Hepatocyte (in vitro differentiated cells): Measurements from ENCODE around the gene LECT2. TPM values are rescaled to one million over a fixed set of nuclear protein-coding genes. Genes with fewer than 3 reads are reported as not detected.

ENCODE experiments used
- DNase-seq: peaks from one replicate; pipeline ENCODE4 v3.0.0-alpha.2; 2016; ENCODE audit warnings: low spot score
- H2AFZ ChIP-seq: fragments of 200-600 bp; sonication (generic); 2 replicates; pipeline ENCODE4 v1.6.0; 2016; ENCODE audit warnings: antibody characterized with exemption, mild to moderate bottlenecking
- H3K27ac ChIP-seq: fragments of 200-600 bp; sonication (generic); 2 replicates; pipeline ENCODE4 v1.5.1; 2016; ENCODE audit warnings: mild to moderate bottlenecking
- H3K27me3 ChIP-seq: fragments of 200-600 bp; sonication (generic); 2 replicates; pipeline ENCODE4 v1.6.1; 2016
- H3K36me3 ChIP-seq: fragments of 200-600 bp; sonication (generic); replicated peaks from 2 replicates; pipeline ENCODE4 v1.5.1; 2016; ENCODE audit warnings: low read depth; ENCODE audit not compliant: insufficient read depth
- H3K4me1 ChIP-seq: fragments of 200-600 bp; sonication (generic); 2 replicates; pipeline ENCODE4 v1.5.1; 2016; ENCODE audit warnings: mild to moderate bottlenecking, moderate library complexity; ENCODE audit not compliant: insufficient read depth
- H3K4me2 ChIP-seq: fragments of 200-600 bp; sonication (generic); 2 replicates; pipeline ENCODE4 v1.6.0; 2016
- H3K4me3 ChIP-seq: fragments of 200-600 bp; sonication (generic); 2 replicates; pipeline ENCODE4 v1.5.1; 2016; ENCODE audit warnings: mild to moderate bottlenecking
- H3K79me2 ChIP-seq: fragments of 200-600 bp; sonication (generic); 2 replicates; pipeline ENCODE4 v1.6.0; 2017; ENCODE audit warnings: mild to moderate bottlenecking
- H3K9me2 ChIP-seq: fragments of 200-600 bp; sonication (generic); replicated peaks from 2 replicates; pipeline ENCODE4 v1.6.0; 2017; ENCODE audit warnings: mild to moderate bottlenecking; ENCODE audit not compliant: insufficient read depth
- H3K9me3 ChIP-seq: fragments of 200-600 bp; sonication (generic); 2 replicates; pipeline ENCODE4 v1.5.1; 2016; ENCODE audit warnings: low read depth, mild to moderate bottlenecking
- H4K20me1 ChIP-seq: fragments of 200-600 bp; sonication (generic); 2 replicates; pipeline ENCODE4 v1.6.0; 2016; ENCODE audit warnings: mild to moderate bottlenecking; ENCODE audit not compliant: insufficient read depth, poor library complexity, severe bottlenecking
- CTCF ChIP-seq: fragments of 200-600 bp; sonication (generic); IDR thresholded peaks from 2 replicates; pipeline ENCODE4 v1.5.1; 2016; ENCODE audit warnings: antibody characterized with exemption, mild to moderate bottlenecking; ENCODE audit not compliant: poor library complexity
- EZH2 ChIP-seq: fragments of 200-600 bp; sonication (generic); IDR thresholded peaks from 2 replicates; pipeline ENCODE4 v1.6.1; 2016; ENCODE audit warnings: antibody characterized with exemption, mild to moderate bottlenecking, borderline replicate concordance
- EZH2phosphoT487 ChIP-seq: fragments of 200-600 bp; sonication (generic); IDR thresholded peaks from one replicate; pipeline ENCODE4 v1.6.1; 2018; ENCODE audit warnings: antibody characterized with exemption, mild to moderate bottlenecking, low read depth, moderate library complexity; ENCODE audit not compliant: unreplicated experiment, severe bottlenecking
- WGBS: methylation state at CpG from one replicate; pipeline ENCODE4 v1.1.6; 2016; ENCODE audit warnings: low lambda C conversion rate; ENCODE audit errors: missing lambda C conversion rate; 5-methylcytosine and 5-hydroxymethylcytosine counted together
- polyA plus RNA-seq: library from polyadenylated mRNA; unstranded; fragments of >200 nt; fragmentation: Nextera tagmentation; extraction: Ambion mirVana; gene quantifications from 2 replicates; pipeline ENCODE4 v1.2.1, GENCODE V29; 2016
- total RNA-seq: library from RNA; depleted of rRNA; stranded (reverse); fragments of >200 nt; gene quantifications from 2 replicates; pipeline ENCODE4 v1.2.3, GENCODE V29; 2014

The LECT2 gene
- total and polyA plus RNA-seq, 2 experiments from 2014 or later, result 12.3 to 29.6 TPM

GRCh38 chr5:135920199-135920598 lies 34.6 kb downstream of the LECT2 start:
- Histone ChIP-seq H2AFZ (no peak overlapping the region), H3K9me3 (no peaks in the 10 kb centered on the region), H3K4me1 (no peaks in the 10 kb centered on the region), H3K36me3 (no peaks in the 10 kb centered on the region), H3K27ac (no peak overlapping the region), H3K9me2 (no peaks in the 10 kb centered on the region), H3K4me3 (no peak overlapping the region), H4K20me1 (no peaks in the 10 kb centered on the region), H3K27me3 (peaks cover 28% of the 10 kb centered on the region), H3K4me2 (no peak overlapping the region), H3K79me2 (no peaks in the 10 kb centered on the region)
- DNase-seq, result no peak
- 52% methylated on average over 3 of the region's 3 CpGs for whole genome bisulfite sequencing
- no peak for TF ChIP-seq CTCF
- TF ChIP-seq EZH2, result no peak
- TF ChIP-seq EZH2phosphoT487, result no peak

GRCh38 chr5:135916638-135917263 lies 38.0 kb downstream of the LECT2 start:
- no peaks in the 10 kb centered on the region for H4K20me1 ChIP-seq
- H2AFZ ChIP-seq, result no peak overlapping the region
- no peak for DNase-seq
- no peak overlapping the region for H3K4me2 ChIP-seq
- H3K27me3 ChIP-seq, result peaks cover 35% of the 10 kb centered on the region
- TF ChIP-seq EZH2, result no peak
- TF ChIP-seq CTCF, result no peak
- TF ChIP-seq EZH2phosphoT487, result no peak
- no peak overlapping the region for H3K4me3 ChIP-seq
- H3K36me3 ChIP-seq, result no peaks in the 10 kb centered on the region
- H3K9me3 ChIP-seq, result no peaks in the 10 kb centered on the region
- no peak overlapping the region for H3K27ac ChIP-seq
- no peaks in the 10 kb centered on the region for H3K9me2 ChIP-seq
- 72% methylated on average over 8 of the region's 8 CpGs for WGBS
- H3K4me1 ChIP-seq, result no peaks in the 10 kb centered on the region
- no peaks in the 10 kb centered on the region for H3K79me2 ChIP-seq

DNA sequence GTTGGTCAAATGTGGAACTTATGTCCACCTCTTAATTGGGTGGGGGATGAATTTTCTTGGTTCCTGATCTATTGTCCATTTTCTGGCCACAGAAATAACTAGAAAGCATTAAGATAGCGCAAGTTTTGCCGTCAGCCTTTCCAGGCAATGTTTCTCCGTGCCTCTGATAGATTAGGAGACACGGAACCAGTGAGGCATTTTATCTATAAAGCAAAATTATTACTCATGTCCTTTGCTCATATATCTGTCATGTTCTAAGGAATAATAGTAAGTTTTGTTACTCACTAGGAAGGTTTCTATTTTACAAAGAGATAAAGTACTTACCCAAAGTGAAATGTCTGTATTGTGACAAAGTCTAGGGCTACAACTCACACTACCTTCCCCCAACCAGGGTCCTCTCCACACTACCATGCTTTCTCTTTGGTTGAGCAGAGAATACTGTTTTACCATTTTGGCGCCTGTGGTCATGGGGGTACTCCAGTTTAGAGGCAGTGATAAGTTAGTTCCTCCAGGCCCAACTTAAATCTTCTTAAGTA lies 39.2 kb downstream of the LECT2 start:
- 85% methylated on average over 5 of the region's 5 CpGs for WGBS
- H3K9me3 ChIP-seq, result no peaks in the 10 kb centered on the region

More for the DNA sequence above, 39.2 kb downstream of the LECT2 start:
- Histone ChIP-seq H3K36me3 (no peaks in the 10 kb centered on the region), H3K79me2 (no peaks in the 10 kb centered on the region), H3K27me3 (peaks cover 45% of the 10 kb centered on the region), H3K9me2 (no peaks in the 10 kb centered on the region), H3K27ac (no peak overlapping the region), H3K4me3 (no peak overlapping the region), H3K4me1 (no peaks in the 10 kb centered on the region), H3K4me2 (no peak overlapping the region), H4K20me1 (no peaks in the 10 kb centered on the region), H2AFZ (no peak overlapping the region)
- no peak for TF ChIP-seq CTCF
- no peak for TF ChIP-seq EZH2phosphoT487
- TF ChIP-seq EZH2, result no peak
- no peak for DNase-seq
